Measurements from ENCODE around the gene ZNF668. TPM values are rescaled to one million over a fixed set of nuclear protein-coding genes. Genes with fewer than 3 reads are reported as not detected.

The ZNF668 gene
- polyA plus RNA-seq, 1 experiment = 16.3 TPM

GRCh38 chr16:31085873-31086628, 12.0 kb upstream of the ZNF668 start:
- H3K36me3 ChIP-seq (ENCODE audit: control insufficient read depth, insufficient read depth, low read length) = peaks cover 25% of the 10 kb centered on the region
- no peak for DNase-seq (ENCODE audit: low read depth)
- TF ChIP-seq CTCF (IDR thresholded peaks at IDR 0.05; ENCODE audit: insufficient read depth, low read depth, low read length) = no peak
- H3K27me3 ChIP-seq (ENCODE audit: control insufficient read depth, insufficient read depth, low read length) = no peaks in the 10 kb centered on the region
- ChIA-PET POLR2A (no interaction called here), CTCF (interaction anchor here (0.6 to 1.5 kb wide), 2 partner anchors 44 to 372 kb away, joined by 3 read pairs; no protein-coding TSS in a partner anchor)
- H3K4me3 ChIP-seq (ENCODE audit: low read depth, low read length) = no peak overlapping the region

- CTCF ChIA-PET = interaction anchor here (1.4 to 1.5 kb wide), 2 partner anchors 57 to 373 kb away, joined by 3 to 5 read pairs; no protein-coding TSS in a partner anchor
Observed at GRCh38 chr16:31085411-31085810, 11.4 kb upstream of the ZNF668 start.

GRCh38 chr16:31084584-31085302, 10.7 kb upstream of the ZNF668 start:
- POLR2A ChIA-PET = no interaction called here
- DNase-seq (ENCODE audit: low read depth) = no peak

More at GRCh38 chr16:31085411-31085810, 11.4 kb upstream of the ZNF668 start:
- TF ChIP-seq CTCF (IDR thresholded peaks at IDR 0.05; ENCODE audit: insufficient read depth, low read depth, low read length) = no peak
- Histone ChIP-seq H3K4me3 (ENCODE audit: low read depth, low read length) (no peak overlapping the region), H3K27me3 (ENCODE audit: control insufficient read depth, insufficient read depth, low read length) (no peaks in the 10 kb centered on the region), H3K36me3 (ENCODE audit: control insufficient read depth, insufficient read depth, low read length) (peaks cover 31% of the 10 kb centered on the region)
- POLR2A ChIA-PET = no interaction called here
- no peak for DNase-seq (ENCODE audit: low read depth)

GRCh38 chr16:31083981-31084380, 9.9 kb upstream of the ZNF668 start:
- CTCF ChIA-PET = interaction anchor here (1.1 to 1.5 kb wide), 3 partner anchors 58 to 359 kb away, joined by 3 to 5 read pairs (median 4); partner anchors contain the start of gene ZNF843

More at GRCh38 chr16:31084584-31085302, 10.7 kb upstream of the ZNF668 start:
- Histone ChIP-seq H3K27me3 (ENCODE audit: control insufficient read depth, insufficient read depth, low read length) (no peaks in the 10 kb centered on the region), H3K4me3 (ENCODE audit: low read depth, low read length) (no peak overlapping the region), H3K36me3 (ENCODE audit: control insufficient read depth, insufficient read depth, low read length) (peaks cover 35% of the 10 kb centered on the region)
- CTCF ChIA-PET = interaction anchor here (1.1 to 1.5 kb wide), 3 partner anchors 58 to 358 kb away, joined by 3 to 5 read pairs (median 4); partner anchors contain the start of gene ZNF843
- TF ChIP-seq CTCF (IDR thresholded peaks at IDR 0.05; ENCODE audit: insufficient read depth, low read depth, low read length) = no peak

More at GRCh38 chr16:31083981-31084380, 9.9 kb upstream of the ZNF668 start:
- H3K36me3 ChIP-seq (ENCODE audit: control insufficient read depth, insufficient read depth, low read length) = peaks cover 35% of the 10 kb centered on the region
- TF ChIP-seq CTCF (IDR thresholded peaks at IDR 0.05; ENCODE audit: insufficient read depth, low read depth, low read length) = no peak
- POLR2A ChIA-PET = interaction anchor here (0.7 kb wide), 1 partner anchor 20 kb away, joined by 3 read pairs; no protein-coding TSS in a partner anchor
- H3K27me3 ChIP-seq (ENCODE audit: control insufficient read depth, insufficient read depth, low read length) = no peaks in the 10 kb centered on the region
- DNase-seq (ENCODE audit: low read depth) = no peak
- no peak overlapping the region for H3K4me3 ChIP-seq (ENCODE audit: low read depth, low read length)
